Hypothalamus (tissue), 51 donors: Measurements from ENCODE around the gene SOX3.

Experiments
- DNase-seq, 51 donors: peaks; one replicate each; lab custom pipeline; 2025; lab: John Stamatoyannopoulos, UW

SOX3 gene

DNA sequence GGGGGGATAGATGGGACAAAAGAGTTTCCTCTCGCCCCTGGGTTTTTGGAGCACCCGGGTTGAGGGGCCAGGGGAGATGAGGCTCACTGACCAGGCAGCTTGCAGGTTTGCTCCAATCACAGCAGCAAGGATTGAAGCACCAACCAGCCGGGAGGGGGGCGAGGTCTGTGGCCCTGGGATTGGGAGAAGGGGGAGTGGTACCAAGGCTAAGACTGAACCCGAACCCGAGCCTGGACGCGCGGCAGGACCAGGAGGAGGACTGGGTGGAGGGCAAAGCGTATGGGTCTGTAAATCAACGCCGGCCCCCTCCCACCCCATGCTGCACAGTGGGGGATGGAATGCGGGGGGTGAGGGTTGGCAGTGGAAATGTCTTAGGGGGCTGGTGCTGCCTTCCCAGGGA, 3.5 kb downstream of the SOX3 start:
- no peak for DNase-seq

DNA sequence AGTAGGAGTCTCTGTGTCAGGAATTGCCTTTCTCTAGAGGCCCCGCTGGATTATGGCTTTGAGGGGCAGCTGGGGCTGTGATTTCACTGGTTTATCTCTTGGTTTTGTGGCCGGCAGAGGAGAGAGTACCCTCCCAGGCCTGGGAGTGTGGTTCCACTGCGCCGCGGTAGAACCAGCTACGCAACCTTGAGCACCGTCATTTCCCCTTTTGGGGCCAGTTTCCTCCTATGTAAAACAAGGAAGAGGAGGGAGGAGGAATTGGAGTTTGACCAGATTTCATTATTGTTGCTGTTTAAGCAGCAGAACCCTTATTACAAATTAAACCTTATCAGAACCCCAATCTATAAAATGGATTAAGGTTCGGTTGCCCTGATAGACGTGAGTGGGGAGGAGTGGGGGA, 4.4 kb downstream of the SOX3 start:
- DNase-seq: no peak

DNA sequence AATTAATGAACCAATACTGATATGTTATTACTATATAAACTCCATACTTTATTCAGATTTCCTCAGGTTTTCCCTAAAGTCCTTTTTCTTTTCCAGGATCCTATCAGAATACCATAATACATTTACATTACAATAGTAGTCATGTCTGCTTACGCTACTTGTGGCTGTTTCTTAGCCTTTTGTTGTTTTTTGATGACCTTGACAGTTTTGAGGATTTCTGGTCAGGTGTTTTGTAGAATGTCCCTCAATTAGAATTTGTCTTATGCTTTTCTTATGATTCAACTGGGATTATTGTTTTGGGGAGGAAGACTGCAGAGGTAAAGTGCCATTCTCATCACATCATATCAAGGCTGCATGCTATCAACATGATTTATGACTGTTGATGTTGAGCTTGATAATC, 9.1 kb downstream of the SOX3 start:
- DNase-seq: no peak

- DNase-seq: no peak
These were observed 12.5 kb downstream of the SOX3 start for GRCh38 chrX:140492066-140492994.

- DNase-seq: no peak
These were observed 24.1 kb downstream of the SOX3 start for GRCh38 chrX:140480765-140481164.

DNA sequence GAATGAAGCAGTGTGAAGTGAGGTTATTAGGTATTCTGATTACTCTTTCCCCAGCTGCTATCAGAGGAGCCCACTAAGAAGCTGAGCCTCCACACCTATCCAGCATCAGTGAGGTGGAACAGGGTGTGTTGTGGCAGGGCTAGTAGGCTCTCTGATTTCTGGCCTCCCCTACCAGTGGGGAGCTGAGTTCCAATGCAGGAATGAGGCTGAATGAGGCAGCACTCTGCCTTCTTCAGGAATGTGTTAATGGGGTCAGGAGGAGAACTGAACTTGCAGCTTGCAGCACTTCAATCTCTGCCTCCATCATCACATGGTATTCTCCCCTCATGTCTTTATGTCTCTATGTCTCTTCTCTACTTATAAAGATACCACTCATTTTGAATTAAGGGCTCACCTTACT, 26.9 kb downstream of the SOX3 start:
- no peak for DNase-seq

GRCh38 chrX:140475025-140475424, 29.8 kb downstream of the SOX3 start:
- no peak for DNase-seq

GRCh38 chrX:140467211-140467610, 37.7 kb downstream of the SOX3 start:
- no peak for DNase-seq
